ENCODE measurements around the gene TAP1.
A peak's percentile ranks its signal among the peaks of the same experiment; 100 is the strongest.

The TAP1 gene

DNA sequence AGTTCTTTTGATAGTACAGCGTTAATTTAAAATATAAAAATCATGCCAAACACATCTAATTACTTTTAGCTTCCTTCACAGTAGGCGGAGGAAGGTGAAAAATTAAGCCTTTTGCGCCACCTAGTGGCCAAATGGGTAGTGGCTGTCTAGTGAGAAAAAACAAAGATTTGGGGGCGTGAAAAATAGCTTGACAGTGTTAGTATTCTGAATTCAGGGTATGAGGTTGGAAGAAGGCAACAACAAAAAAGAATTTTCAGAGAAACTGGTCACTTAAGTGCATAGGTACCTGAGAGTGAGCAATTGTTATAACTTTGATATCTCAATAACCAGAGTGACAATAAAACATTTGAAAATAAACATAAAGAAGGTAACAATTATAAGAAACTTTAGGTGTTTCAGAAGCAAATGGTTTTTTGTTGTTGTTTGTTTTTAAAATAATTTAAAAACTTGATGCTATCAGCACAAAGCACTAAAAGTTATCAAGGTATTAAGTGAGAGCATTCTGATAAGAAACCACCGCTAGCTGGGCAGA is 14.8 kb upstream of the TAP1 start:
- TF ChIP-seq, protein P1, sequence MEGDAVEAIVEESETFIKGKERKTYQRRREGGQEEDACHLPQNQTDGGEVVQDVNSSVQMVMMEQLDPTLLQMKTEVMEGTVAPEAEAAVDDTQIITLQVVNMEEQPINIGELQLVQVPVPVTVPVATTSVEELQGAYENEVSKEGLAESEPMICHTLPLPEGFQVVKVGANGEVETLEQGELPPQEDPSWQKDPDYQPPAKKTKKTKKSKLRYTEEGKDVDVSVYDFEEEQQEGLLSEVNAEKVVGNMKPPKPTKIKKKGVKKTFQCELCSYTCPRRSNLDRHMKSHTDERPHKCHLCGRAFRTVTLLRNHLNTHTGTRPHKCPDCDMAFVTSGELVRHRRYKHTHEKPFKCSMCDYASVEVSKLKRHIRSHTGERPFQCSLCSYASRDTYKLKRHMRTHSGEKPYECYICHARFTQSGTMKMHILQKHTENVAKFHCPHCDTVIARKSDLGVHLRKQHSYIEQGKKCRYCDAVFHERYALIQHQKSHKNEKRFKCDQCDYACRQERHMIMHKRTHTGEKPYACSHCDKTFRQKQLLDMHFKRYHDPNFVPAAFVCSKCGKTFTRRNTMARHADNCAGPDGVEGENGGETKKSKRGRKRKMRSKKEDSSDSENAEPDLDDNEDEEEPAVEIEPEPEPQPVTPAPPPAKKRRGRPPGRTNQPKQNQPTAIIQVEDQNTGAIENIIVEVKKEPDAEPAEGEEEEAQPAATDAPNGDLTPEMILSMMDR (IDR thresholded peaks at IDR 0.05; ENCODE audit: low read depth, low read length), result peak; percentile 83
- DNase-seq (ENCODE audit: extremely low read depth, low read depth), result no peak

DNA sequence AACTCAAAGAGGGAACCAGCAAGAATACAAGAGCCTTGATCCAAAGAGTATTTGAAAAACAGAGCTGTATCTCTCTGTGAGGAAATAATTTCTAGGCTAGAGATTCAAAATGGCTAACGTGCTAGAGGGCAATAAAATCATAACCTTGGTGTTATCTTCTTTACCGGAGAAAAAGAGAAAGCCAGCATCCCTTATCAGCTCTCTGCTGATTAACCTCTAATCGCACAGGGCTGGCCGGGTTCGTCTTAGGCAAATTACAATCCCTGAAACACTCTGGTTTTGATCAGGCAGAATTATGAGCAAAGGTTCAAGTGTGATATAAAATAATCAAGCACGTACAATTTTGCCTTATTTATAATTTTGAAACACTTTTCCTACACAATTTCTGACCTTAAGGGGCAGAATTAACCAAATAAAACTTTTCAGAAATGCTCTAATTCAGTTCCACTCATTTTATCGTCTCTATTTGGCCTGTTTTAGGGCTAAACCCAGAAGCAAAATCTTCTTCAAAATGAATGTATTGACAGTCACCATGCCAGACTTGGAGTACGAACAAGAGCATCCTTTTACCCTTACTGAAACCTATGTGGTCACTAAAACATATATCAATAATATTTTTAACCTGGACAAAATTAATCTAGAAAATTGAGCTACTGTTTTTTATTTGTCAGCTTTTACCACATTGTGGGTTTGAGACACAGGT is 14.2 kb upstream of the TAP1 start:
- TF ChIP-seq, protein P1 (IDR thresholded peaks at IDR 0.05; ENCODE audit: low read depth, low read length), result no peak
- DNase-seq (ENCODE audit: extremely low read depth, low read depth), result no peak

DNA sequence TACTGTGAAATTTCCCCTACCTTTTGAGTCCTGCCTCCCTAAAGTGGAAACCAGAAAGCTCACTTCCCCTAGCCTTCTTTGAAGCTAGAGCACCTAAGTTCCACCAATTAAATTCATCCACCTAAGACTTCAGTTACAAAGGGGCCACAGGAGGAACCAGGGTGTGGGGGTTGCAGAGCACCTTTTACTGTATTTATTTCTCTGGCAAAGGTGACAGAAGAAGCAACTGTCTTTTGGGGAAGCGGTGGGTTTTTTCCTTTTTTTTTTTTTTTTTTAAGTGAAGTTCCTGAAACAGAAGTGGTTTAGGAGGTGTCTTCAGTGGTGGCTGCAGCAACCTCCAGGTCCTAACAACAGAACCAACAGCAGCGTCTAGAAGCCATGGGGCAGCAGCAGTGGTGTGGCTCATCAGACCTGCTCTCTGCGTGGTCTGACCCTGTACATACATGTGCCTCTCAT is 13.5 kb upstream of the TAP1 start:
- DNase-seq (ENCODE audit: extremely low read depth, low read depth), result no peak
- TF ChIP-seq, protein P1 (IDR thresholded peaks at IDR 0.05; ENCODE audit: low read depth, low read length), result no peak

DNA sequence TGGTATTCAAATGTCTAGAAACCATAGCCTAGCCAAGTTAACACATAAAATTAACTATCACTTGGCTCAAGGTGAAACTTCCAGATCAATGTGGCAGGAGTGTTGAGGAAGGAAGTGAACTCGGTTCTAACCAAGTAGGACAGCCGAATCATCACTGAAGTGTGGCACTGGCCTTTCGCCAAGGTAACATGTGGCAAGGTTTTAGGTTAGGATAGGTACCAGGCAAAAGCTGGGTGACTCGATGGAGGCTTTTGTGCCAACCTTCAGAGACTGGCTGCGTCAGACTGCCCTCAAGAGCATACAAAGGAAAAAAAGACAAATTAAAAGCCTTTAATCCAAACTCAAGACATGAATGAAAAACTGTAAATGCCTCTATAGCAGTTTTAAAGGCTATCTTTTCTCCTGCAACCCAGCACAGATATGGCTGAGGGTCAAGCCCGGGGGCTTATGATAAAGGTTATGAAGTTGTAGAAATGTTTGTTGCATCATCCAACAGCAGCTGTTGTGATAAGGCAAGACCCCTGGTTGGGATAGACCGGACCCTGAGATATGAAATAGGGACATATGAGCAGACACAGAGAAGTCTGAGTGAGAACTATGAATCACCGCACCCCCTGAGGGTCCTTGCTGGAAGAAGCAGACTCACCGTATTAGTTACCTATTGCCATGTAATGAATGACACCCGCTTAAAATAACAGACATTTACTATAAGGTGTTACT is 12.4 kb upstream of the TAP1 start:
- no peak for DNase-seq (ENCODE audit: extremely low read depth, low read depth)
- TF ChIP-seq, protein P1 (IDR thresholded peaks at IDR 0.05; ENCODE audit: low read depth, low read length), result no peak

DNA sequence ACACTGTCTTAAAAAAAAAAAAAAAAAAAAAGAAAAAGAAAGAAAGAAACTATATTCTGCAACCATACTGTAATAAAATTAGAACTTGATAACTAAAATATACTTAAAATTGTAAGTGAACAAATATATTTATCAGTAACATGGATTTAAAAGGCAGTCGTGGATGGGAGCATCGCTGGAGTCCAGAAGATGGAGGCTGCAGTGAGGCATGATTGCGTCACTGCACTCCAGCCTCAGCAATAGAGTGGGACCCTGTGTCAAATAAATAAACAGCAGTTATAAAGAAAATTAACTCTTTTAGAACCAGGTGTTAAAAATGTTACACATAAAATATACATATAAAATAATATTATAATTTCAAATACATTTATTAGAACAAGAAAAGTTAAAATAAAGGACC is 9.2 kb upstream of the TAP1 start:
- no peak for DNase-seq (ENCODE audit: extremely low read depth, low read depth)
- TF ChIP-seq, protein P1 (IDR thresholded peaks at IDR 0.05; ENCODE audit: low read depth, low read length), result no peak

DNA sequence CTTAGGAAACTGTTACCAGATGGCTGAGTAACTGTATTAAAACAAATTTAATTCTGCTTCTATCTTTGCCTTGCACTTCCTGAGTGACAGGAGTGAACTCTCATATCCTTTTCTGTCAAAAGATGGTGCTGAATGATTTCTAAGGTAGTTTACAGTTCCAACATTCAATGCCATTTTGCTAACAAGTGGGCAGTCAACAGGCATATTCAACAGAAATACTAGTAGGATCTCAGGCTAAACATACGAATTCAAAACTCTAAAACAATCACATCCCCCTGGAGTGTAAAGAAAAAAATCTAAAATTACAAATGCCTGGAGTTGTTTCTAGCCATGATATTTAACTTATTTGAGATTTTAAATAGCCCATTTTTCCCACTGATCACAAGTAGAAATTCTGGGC is 7.2 kb upstream of the TAP1 start:
- TF ChIP-seq, protein P1 (IDR thresholded peaks at IDR 0.05; ENCODE audit: low read depth, low read length), result no peak
- no peak for DNase-seq (ENCODE audit: extremely low read depth, low read depth)

DNA sequence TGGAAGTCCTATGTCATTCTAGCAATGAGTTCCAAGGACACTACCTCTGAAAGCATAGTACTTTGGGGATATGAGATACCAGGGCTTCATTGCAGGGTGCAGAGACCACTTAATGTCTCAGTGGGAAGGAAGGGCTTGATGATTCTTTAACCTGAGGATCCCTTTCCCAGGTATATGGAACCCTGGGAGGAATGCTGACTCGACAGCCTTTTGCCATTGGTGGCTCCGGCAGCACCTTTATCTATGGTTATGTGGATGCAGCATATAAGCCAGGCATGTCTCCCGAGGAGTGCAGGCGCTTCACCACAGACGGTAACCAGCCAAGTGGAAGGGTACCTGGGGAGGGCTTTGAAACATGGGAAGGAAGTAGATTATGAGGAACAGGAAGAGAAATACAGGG is 4.7 kb upstream of the TAP1 start:
- no peak for DNase-seq (ENCODE audit: extremely low read depth, low read depth)
- TF ChIP-seq, protein P1 (IDR thresholded peaks at IDR 0.05; ENCODE audit: low read depth, low read length), result no peak

All from AG09319 (cell line).